Stimulated activated naive CD8-positive, alpha-beta T cell treated with anti-CD3 and anti-CD28 coated beads, Interleukin-15, Interleukin-2, amounts not matched to agents 100 ng/mL and 50 ng/mL, for 24 hours (primary cell): ENCODE measurements around the gene TTC33.
"Not testable (repeated sequence)": the region's sequence is repeated elsewhere in the genome, so short reads cannot be mapped to it uniquely, and the experiment has no call there.

Experiments
- H3K27ac Mint-ChIP-seq: one replicate; pipeline ENCODE4 v1.8.0; 2021; ENCODE audit warnings: mild to moderate bottlenecking, mixed read lengths
- H3K27me3 Mint-ChIP-seq: one replicate; pipeline ENCODE4 v1.8.0; 2021; ENCODE audit warnings: mixed read lengths
- H3K36me3 Mint-ChIP-seq: one replicate; pipeline ENCODE4 v1.8.0; 2021; ENCODE audit warnings: low read depth, mixed read lengths
- H3K4me1 Mint-ChIP-seq: one replicate; pipeline ENCODE4 v1.8.0; 2021; ENCODE audit warnings: low read depth, mixed read lengths
- H3K4me3 Mint-ChIP-seq: one replicate; pipeline ENCODE4 v1.8.0; 2021; ENCODE audit warnings: mild to moderate bottlenecking, mixed read lengths
- H3K9me3 Mint-ChIP-seq: one replicate; pipeline ENCODE4 v1.8.0; 2021; ENCODE audit warnings: mixed read lengths

TTC33 gene

DNA sequence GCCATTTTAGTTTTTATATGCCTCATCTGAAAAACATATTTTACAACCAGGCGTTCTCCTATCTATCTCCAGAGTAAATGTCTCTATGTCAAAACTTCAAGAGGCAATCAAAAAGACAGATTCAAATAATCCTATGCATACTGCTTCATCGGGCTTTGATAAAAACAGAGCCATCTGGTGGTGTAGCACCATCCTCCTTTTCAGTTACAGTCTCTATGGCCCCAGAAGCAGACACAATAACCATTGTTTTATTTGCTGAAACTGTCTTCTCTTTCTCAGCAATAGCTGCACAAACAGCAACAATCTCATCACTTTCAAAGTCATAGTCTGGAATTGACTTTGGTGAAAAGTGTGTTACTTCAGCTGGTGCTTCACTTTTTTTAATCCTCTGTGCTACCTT is 39.8 kb downstream of the TTC33 start:
- H3K27ac Mint-ChIP-seq, result no peak overlapping the region
- H3K9me3 Mint-ChIP-seq, result no peaks in the 10 kb centered on the region
- peaks cover 51% of the 10 kb centered on the region for H3K36me3 Mint-ChIP-seq
- no peak overlapping the region for H3K4me3 Mint-ChIP-seq
- H3K27me3 Mint-ChIP-seq, result no peaks in the 10 kb centered on the region
- H3K4me1 Mint-ChIP-seq, result peaks cover 15% of the 10 kb centered on the region

DNA sequence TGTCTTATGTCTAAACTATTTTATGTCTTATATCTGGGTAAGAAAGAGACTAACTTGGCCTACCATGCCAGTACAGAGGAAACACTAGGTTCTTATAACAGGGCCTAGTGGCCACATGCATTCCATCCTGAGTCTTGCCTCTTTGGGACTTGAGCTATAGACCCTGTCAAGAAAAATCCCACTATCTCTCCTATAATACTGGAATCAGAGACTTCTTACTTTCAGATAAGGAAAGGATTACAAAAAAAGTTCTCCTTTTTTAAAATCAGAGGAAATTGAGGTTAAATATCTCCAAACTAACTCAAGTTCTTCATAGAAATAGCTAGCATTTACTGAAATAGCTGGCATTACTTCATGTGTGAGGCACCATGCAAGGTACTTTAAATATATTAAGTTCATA is 41.8 kb downstream of the TTC33 start:
- Mint-ChIP-seq H3K4me1 (peaks cover 15% of the 10 kb centered on the region), H3K9me3 (no peaks in the 10 kb centered on the region), H3K36me3 (peaks cover 48% of the 10 kb centered on the region), H3K4me3 (no peak overlapping the region), H3K27me3 (no peaks in the 10 kb centered on the region), H3K27ac (no peak overlapping the region)

DNA sequence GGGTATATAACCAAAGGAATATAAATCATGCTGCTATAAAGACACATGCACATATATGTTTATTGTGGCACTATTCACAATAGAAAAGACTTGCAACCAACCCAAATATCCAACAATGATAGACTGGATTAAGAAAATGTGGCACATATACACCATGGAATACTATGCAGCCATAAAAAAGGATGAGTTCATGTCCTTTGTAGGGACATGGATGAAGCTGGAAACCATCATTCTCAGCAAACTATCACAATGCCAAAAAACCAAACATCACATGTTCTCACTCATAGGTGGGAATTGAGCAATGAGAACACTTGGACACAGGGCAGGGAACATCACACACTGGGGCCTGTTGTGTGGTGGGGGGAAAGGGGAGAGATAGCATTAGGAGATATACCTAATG is 45.2 kb downstream of the TTC33 start:
- H3K36me3 Mint-ChIP-seq, result peaks cover 56% of the 10 kb centered on the region
- H3K4me1 Mint-ChIP-seq, result not testable (repeated sequence)

DNA sequence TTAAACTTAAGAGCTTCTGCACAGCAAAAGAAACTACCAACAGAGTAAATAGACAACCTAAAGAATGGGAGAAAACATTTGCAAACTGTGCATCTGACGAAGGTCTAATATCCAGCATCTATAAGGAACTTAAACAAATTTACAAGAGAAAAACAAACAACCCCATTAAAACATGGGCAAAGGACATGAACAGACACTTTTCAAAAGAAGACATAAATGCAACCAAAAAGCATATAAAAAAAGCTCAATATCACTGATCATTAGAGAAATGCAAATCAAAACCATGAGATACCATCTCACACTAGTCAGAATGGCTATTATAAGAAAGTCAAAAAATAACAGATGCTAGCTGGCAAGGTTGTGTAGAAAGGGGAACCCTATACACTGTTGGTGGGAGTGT is 50.3 kb downstream of the TTC33 start:
- not testable (repeated sequence) for H3K27ac Mint-ChIP-seq, H3K27me3 Mint-ChIP-seq, H3K4me1 Mint-ChIP-seq, H3K4me3 Mint-ChIP-seq
- Mint-ChIP-seq H3K9me3 (peaks cover 43% of the 10 kb centered on the region), H3K36me3 (peaks cover 87% of the 10 kb centered on the region)

More for the DNA sequence above, 45.2 kb downstream of the TTC33 start:
- not testable (repeated sequence) for H3K27ac Mint-ChIP-seq, H3K4me3 Mint-ChIP-seq, H3K9me3 Mint-ChIP-seq, H3K27me3 Mint-ChIP-seq

DNA sequence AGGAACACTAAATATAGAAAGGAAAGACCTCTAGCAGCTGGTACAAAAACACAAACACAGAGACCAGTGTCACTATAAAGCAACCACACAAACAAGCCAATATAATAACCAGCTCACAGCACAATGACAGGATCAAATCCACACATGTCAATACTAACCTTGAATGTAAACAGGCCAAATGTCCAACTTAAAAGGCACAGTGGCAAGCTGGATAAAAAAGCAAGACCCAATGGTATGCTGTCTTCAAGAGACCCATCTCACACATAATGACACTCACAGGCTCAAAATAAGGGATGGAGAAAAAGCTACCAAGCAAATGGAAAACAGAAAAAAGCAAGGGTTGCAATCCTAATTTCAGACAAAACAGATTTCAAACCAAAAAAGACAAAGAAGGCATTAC is 53.7 kb downstream of the TTC33 start:
- H3K36me3 Mint-ChIP-seq, result peaks cover 81% of the 10 kb centered on the region
- H3K4me1 Mint-ChIP-seq, H3K27me3 Mint-ChIP-seq, H3K4me3 Mint-ChIP-seq, H3K27ac Mint-ChIP-seq: not testable (repeated sequence)
- H3K9me3 Mint-ChIP-seq, result peaks cover 43% of the 10 kb centered on the region

DNA sequence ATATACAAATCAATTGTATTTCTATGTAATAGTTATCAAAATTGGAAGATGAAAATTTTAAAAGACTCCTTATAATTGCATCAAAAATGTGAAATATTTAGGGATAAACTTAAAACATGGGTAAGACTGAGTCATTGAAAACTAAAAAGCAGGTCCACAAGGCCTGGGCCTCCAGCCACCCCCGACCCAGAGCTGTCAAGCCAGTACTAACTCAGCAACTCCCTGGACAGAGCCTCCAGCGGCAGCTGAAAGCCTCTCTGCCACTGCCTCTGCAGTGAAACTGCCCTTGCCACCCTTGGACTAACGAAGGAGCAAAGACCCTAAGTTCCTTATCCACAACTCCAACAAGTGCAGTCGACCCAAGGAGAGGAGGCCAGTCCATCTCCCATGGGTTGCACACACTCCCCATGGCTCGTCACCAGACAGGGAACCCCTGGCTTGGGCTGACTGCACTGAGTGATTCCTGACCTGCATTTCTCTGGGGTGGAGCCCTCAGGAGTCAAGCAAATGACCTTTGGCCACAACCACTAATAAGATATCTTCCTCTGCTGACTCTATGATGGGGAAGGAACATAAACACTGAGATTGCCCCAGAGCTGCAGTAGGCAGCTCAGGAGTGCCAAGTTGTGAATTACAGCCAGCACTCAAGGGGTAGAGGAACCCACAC is 55.5 kb downstream of the TTC33 start:
- no peak overlapping the region for H3K4me3 Mint-ChIP-seq
- H3K36me3 Mint-ChIP-seq, result peaks cover 81% of the 10 kb centered on the region
- H3K4me1 Mint-ChIP-seq, result no peaks in the 10 kb centered on the region
- H3K27ac Mint-ChIP-seq, result no peak overlapping the region
- no peaks in the 10 kb centered on the region for H3K27me3 Mint-ChIP-seq
- peaks cover 46% of the 10 kb centered on the region for H3K9me3 Mint-ChIP-seq

DNA sequence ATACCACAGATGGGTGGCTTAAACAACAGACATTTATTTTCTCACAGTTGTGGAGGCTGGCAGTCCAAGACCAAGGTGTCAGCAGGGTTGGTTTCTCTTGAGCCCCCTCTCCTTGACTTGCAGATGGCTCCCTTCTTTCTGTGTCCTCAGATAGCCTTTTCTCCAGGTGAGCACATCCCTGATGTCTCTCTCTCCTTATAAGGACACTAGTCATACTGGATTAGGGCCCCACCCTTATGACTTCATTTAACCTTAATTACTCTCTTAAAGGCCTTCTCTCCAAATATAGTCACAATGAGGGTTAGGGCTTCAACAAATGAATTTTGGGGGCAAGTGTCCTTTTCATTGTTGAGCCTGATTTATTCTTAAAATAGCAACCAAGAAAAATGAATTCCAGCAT is 61.3 kb downstream of the TTC33 start:
- Mint-ChIP-seq H3K27ac (no peak overlapping the region), H3K27me3 (no peaks in the 10 kb centered on the region), H3K4me3 (no peak overlapping the region), H3K9me3 (peaks cover 6% of the 10 kb centered on the region), H3K36me3 (peaks cover 72% of the 10 kb centered on the region), H3K4me1 (peaks cover 31% of the 10 kb centered on the region)

DNA sequence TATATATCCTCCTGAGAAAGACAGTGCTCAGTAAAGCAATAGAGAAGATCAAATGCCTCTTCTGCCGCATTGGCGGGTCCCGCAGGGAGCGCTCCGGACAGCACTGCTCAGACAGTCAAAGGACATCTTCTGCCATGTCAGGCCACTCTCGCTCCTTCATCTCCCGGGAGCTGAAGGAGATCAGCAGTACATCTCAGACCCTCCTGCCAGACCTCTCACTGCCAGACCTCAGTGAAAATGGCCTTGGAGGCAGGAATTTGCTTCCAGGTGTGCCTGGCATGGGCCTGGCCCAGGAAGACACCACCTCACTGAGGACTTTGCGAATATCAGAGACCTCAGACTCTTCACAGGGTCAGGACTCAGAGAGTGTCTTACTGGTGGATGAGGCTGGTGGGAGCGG is 63.9 kb downstream of the TTC33 start:
- Mint-ChIP-seq H3K27ac (peak overlapping the region; percentile 77), H3K36me3 (peaks cover 75% of the 10 kb centered on the region), H3K9me3 (peaks cover 6% of the 10 kb centered on the region), H3K27me3 (no peaks in the 10 kb centered on the region), H3K4me3 (no peak overlapping the region), H3K4me1 (peaks cover 55% of the 10 kb centered on the region)

DNA sequence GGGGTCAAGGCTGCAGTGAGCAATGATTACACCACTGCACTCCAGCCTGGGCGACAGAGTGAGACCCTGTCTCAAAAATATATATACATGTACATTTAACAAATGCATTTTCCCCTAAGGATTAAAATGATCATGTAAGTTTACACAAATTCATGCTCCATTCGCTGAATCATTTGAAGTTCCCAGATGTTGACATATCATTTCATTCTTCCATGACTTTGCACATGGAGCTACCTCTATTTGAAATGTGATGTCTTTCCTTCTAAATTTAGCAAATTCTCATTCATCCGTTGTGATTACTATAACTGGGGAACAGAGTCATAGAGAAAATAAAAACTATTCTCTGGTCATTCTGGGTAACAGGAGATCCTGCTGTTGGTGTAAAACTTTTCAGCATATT is 65.5 kb downstream of the TTC33 start:
- H3K27ac Mint-ChIP-seq, result peak overlapping the region; percentile 88
- H3K4me3 Mint-ChIP-seq, result peak overlapping the region; percentile 62
- H3K36me3 Mint-ChIP-seq, result peaks cover 75% of the 10 kb centered on the region
- H3K27me3 Mint-ChIP-seq, result no peaks in the 10 kb centered on the region
- H3K9me3 Mint-ChIP-seq, result no peaks in the 10 kb centered on the region
- peaks cover 71% of the 10 kb centered on the region for H3K4me1 Mint-ChIP-seq

DNA sequence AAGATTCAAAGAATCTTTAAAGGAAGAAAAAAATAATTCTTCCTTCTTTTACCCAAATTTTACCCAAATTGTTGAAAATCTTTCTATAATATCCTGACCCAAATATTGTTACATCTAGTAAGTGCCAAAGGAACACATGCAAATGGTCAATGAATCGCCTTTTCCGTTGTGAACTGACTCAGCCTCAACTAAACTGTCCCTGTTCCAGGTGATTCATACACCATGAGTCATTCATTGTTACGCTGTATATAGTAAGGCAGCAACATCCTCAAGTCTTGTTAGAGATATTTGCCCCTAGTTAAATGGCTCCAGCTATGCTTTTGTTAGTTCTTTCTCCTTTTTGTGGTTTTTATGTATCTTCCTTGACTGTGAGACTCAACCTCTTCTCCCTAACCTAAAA is 66.3 kb downstream of the TTC33 start:
- Mint-ChIP-seq H3K36me3 (peaks cover 75% of the 10 kb centered on the region), H3K4me3 (peak overlapping the region; percentile 97), H3K27me3 (no peaks in the 10 kb centered on the region), H3K9me3 (no peaks in the 10 kb centered on the region), H3K4me1 (peaks cover 74% of the 10 kb centered on the region), H3K27ac (peak overlapping the region; percentile 88)

DNA sequence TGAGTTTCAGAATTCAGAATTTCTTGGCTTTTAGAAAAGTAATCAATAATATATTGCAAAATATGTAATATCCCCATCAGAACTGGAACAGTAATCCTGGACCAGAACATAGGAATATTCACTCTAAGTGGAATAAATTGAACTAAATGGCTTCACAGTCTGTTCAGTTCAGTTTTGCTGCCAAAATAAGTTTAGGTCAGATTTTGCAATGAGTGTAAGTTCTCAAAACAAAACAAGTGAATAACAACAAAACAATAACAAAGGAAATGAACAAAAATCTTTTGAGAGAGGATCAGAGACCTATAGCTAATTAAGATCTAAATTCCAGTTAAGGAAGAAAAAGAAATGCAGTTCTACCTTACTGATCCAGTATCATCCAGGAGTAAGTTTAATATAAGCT is 66.8 kb downstream of the TTC33 start:
- peak overlapping the region; percentile 97 for H3K4me3 Mint-ChIP-seq
- peak overlapping the region; percentile 88 for H3K27ac Mint-ChIP-seq
- peaks cover 77% of the 10 kb centered on the region for H3K4me1 Mint-ChIP-seq
- H3K9me3 Mint-ChIP-seq, result no peaks in the 10 kb centered on the region
- peaks cover 75% of the 10 kb centered on the region for H3K36me3 Mint-ChIP-seq
- no peaks in the 10 kb centered on the region for H3K27me3 Mint-ChIP-seq

DNA sequence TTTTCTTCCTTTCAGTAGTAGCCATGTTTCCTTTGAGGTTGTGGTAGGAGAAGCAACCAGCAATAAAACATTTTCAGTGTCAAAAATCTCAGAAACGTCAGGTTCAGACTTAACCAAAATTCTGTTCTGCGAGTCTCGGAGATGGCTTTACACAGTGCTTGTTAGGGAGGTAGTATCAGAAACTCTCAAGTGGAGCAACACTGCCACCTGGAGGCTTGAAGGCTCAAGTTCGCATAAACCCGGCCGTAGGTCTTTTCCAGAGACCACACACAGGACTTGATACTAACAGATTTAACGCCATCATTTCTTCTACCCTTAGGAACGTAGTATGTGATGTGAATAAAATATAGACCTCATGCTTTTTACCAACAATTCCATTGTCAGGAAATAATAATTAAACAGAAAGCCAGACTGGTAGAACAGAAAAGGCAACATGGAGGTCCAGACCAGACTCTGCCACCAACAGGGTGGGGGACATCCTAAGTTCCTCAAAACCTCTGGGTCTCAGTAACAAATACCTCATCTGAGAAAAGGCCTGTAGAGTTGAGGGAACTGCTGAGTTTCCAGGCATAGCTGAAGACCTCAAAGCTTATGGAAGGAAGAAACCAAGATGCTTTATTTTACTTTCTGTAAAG is 67.5 kb downstream of the TTC33 start:
- Mint-ChIP-seq H3K27ac (peak overlapping the region; percentile 88), H3K4me3 (peak overlapping the region; percentile 97), H3K27me3 (no peaks in the 10 kb centered on the region), H3K9me3 (no peaks in the 10 kb centered on the region), H3K36me3 (peaks cover 82% of the 10 kb centered on the region), H3K4me1 (peaks cover 80% of the 10 kb centered on the region)

DNA sequence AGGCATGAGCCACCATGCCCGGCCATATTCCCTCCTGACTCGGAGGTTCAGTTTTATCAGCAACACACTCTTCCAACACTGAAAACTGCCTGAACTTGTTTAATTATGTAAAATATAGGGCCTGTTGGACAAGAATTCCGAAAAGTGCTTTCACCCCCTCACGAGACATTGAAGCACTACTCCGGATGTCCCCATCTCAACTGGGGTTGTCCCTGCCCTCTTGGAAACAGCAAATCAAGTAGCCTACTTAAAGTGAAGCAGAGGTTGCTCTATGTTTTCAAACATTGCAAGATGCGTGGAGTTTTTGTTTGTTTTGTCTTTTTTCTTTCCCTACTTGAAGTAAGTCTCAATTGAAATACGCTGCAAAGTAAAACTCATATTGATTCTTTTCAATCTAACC is 68.4 kb downstream of the TTC33 start:
- H3K9me3 Mint-ChIP-seq, result no peaks in the 10 kb centered on the region
- peaks cover 86% of the 10 kb centered on the region for H3K36me3 Mint-ChIP-seq
- peak overlapping the region; percentile 97 for H3K4me3 Mint-ChIP-seq
- H3K27ac Mint-ChIP-seq, result peak overlapping the region; percentile 88
- no peaks in the 10 kb centered on the region for H3K27me3 Mint-ChIP-seq
- peaks cover 81% of the 10 kb centered on the region for H3K4me1 Mint-ChIP-seq

DNA sequence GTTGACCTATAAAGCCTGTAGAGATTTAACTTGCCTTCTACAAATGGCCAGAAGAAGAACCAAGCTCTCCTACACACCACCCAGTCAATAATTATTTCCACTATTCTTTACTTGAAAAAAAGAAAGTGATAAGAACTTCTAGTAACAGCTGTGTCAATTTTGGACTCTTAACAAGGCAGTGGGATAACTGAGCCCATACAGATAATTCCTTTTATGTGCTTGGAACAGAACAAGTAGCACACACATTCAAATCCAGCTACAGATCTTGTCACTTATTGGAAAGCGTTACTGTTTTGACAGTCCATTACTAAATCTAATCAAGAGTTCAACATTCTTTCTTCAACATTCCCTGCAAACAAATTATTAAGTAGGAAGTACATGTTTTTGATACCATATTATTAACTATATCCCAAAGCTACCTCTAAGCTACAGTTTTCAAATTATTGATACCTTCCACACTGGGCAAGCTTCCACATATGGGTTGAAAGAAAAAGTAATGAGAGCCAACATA is 69.7 kb downstream of the TTC33 start:
- peak overlapping the region; percentile 97 for H3K4me3 Mint-ChIP-seq
- H3K9me3 Mint-ChIP-seq, result no peaks in the 10 kb centered on the region

DNA sequence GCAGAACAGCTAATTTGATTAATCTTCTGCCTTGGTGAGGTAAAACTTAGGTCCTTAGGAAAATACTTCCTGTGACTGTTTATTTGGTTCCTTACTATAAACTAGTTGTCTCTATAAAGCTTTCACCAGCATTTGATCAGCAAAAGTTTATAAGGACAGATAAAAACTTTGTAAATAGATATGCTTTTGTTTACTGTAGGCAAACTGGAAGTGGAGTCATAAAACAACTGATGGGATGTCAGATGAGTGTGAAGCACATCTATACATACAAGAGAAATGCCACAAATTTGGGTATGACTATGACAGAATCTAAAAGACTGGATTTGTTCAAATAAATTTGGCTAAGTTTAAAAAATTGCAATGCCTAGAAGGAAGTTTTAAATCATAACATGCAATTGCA is 70.6 kb downstream of the TTC33 start:
- Mint-ChIP-seq H3K27ac (peak overlapping the region; percentile 66), H3K4me3 (peak overlapping the region; percentile 97), H3K27me3 (no peaks in the 10 kb centered on the region), H3K36me3 (peaks cover 86% of the 10 kb centered on the region), H3K9me3 (no peaks in the 10 kb centered on the region), H3K4me1 (peaks cover 59% of the 10 kb centered on the region)

More for the DNA sequence above, 69.7 kb downstream of the TTC33 start:
- Mint-ChIP-seq H3K27ac (peak overlapping the region; percentile 66), H3K27me3 (no peaks in the 10 kb centered on the region), H3K4me1 (peaks cover 68% of the 10 kb centered on the region), H3K36me3 (peaks cover 86% of the 10 kb centered on the region)

DNA sequence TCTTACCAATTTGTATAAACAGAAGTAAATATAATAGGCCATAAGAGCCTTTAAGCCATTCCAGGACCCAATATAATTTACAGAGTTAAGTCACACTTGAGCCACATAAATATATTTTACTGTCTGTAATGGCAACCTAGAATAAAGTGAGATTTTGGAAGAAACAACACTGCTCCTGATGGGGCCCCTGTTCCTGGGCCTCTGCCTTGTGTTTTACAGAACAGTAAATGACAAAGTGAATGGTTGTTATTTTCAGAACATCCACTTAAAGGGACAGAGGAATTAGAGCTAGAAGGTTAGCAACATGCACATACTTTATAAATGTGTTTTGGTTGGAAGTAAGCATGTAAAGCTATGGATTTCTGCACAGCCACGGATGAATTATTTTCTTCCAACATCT is 72.5 kb downstream of the TTC33 start:
- H3K4me1 Mint-ChIP-seq, result peaks cover 50% of the 10 kb centered on the region
- H3K36me3 Mint-ChIP-seq, result peaks cover 75% of the 10 kb centered on the region
- no peaks in the 10 kb centered on the region for H3K9me3 Mint-ChIP-seq
- H3K27me3 Mint-ChIP-seq, result no peaks in the 10 kb centered on the region
- peak overlapping the region; percentile 99 for H3K27ac Mint-ChIP-seq
- H3K4me3 Mint-ChIP-seq, result peak overlapping the region; percentile 97
